CD14-positive monocyte (primary cell): ENCODE measurements around the gene EDDM13. TPM values are rescaled to one million over a fixed set of nuclear protein-coding genes. Genes with fewer than 3 reads are reported as not detected.

Experiments used
- DNase-seq, 3 donors: peaks; one replicate each; pipeline ENCODE4 v3.0.0-alpha.2; 2011 to 2022
- H2AFZ ChIP-seq: 2 replicates; pipeline ENCODE4 v1.6.0; 2012; ENCODE audit warnings: mild to moderate bottlenecking, low read depth, low read length, inconsistent platforms; ENCODE audit not compliant: insufficient read depth, poor library complexity, severe bottlenecking
- H3K27ac ChIP-seq, 2 donors: 1 replicate in 1 of 2; 2 replicates in 1 of 2; pipeline ENCODE4 v1.5.1; 2012 to 2013; ENCODE audit warnings: low read length in 2 of 2, control low read depth in 1 of 2, inconsistent platforms in 1 of 2, low read depth in 1 of 2, mild to moderate bottlenecking in 1 of 2
- H3K27me3 ChIP-seq, 2 donors: one replicate each; pipeline versions ENCODE4 v1.6.0 to v1.6.1; 2011 to 2013; ENCODE audit warnings: low read length in 2 of 2; ENCODE audit not compliant: control insufficient read depth in 2 of 2, insufficient read depth in 2 of 2
- H3K36me3 ChIP-seq, 2 donors: replicated peaks in 1 of 2; 1 replicate in 1 of 2; 2 replicates in 1 of 2; pipeline versions ENCODE4 v1.5.1 to v1.6.1; 2012 to 2013; ENCODE audit warnings: low read length in 2 of 2, control low read depth in 1 of 2, inconsistent platforms in 1 of 2, mild to moderate bottlenecking in 1 of 2; ENCODE audit not compliant: insufficient read depth in 2 of 2, control insufficient read depth in 1 of 2
- H3K4me1 ChIP-seq, 2 donors: 1 replicate in 1 of 2; 2 replicates in 1 of 2; pipeline versions ENCODE4 v1.5.1 to v1.6.1; 2012 to 2013; ENCODE audit warnings: low read length in 2 of 2, control low read depth in 1 of 2, inconsistent platforms in 1 of 2, mild to moderate bottlenecking in 1 of 2, moderate library complexity in 1 of 2; ENCODE audit not compliant: insufficient read depth in 2 of 2, control insufficient read depth in 1 of 2
- H3K4me2 ChIP-seq: replicated peaks from 2 replicates; pipeline ENCODE3; 2012; ENCODE audit warnings: low read length, moderate library complexity, mild to moderate bottlenecking; ENCODE audit not compliant: poor library complexity, severe bottlenecking; ENCODE audit errors: extremely low read depth
- H3K4me3 ChIP-seq, 3 experiments: fragments of 200-600 bp in 1 of 3; sonication (generic) in 1 of 3; replicated peaks in 1 of 3; 1 replicate in 2 of 3; 2 replicates in 1 of 3; pipeline ENCODE4 v1.5.1; 2011 to 2013; ENCODE audit warnings: low read length in 3 of 3, mild to moderate bottlenecking in 3 of 3, control low read depth in 2 of 3, low read depth in 2 of 3, inconsistent platforms in 1 of 3, moderate library complexity in 1 of 3
- H3K79me2 ChIP-seq: 2 replicates; pipeline ENCODE4 v1.6.0; 2012; ENCODE audit warnings: mild to moderate bottlenecking, control low read depth, inconsistent platforms, low read length, moderate library complexity; ENCODE audit not compliant: insufficient read depth
- H3K9ac ChIP-seq: 2 replicates; pipeline ENCODE4 v1.6.0; 2017; ENCODE audit warnings: low read length, mild to moderate bottlenecking; ENCODE audit not compliant: insufficient read depth, poor library complexity, severe bottlenecking
- H3K9me3 ChIP-seq, 2 donors: replicated peaks in 1 of 2; 1 replicate in 1 of 2; 2 replicates in 1 of 2; pipeline versions ENCODE4 v1.5.1 to v1.6.1; 2012 to 2013; ENCODE audit warnings: low read length in 2 of 2, control low read depth in 1 of 2; ENCODE audit not compliant: control insufficient read depth in 1 of 2, insufficient read depth in 1 of 2
- H4K20me1 ChIP-seq: 2 replicates; pipeline ENCODE4 v1.6.0; 2012; ENCODE audit warnings: mild to moderate bottlenecking, low read length, control low read depth, moderate library complexity; ENCODE audit not compliant: insufficient read depth
- H3K27ac Mint-ChIP-seq, 7 donors: one replicate each; pipeline ENCODE4 v1.8.0; 2020; ENCODE audit warnings: mild to moderate bottlenecking in 7 of 7, mixed read lengths in 7 of 7, moderate library complexity in 6 of 7, inconsistent platforms in 2 of 7
- H3K27me3 Mint-ChIP-seq, 3 donors: one replicate each; pipeline ENCODE4 v1.8.0; 2021 to 2022; ENCODE audit warnings: low read depth in 3 of 3, mild to moderate bottlenecking in 3 of 3, mixed read lengths in 3 of 3, moderate library complexity in 3 of 3, inconsistent platforms in 1 of 3
- H3K36me3 Mint-ChIP-seq, 2 donors: one replicate each; pipeline ENCODE4 v1.8.0; 2020; ENCODE audit warnings: mixed read lengths in 2 of 2, inconsistent platforms in 1 of 2, mild to moderate bottlenecking in 1 of 2
- H3K4me1 Mint-ChIP-seq: one replicate; pipeline ENCODE4 v1.8.0; 2020; ENCODE audit warnings: mild to moderate bottlenecking, mixed read lengths
- H3K4me3 Mint-ChIP-seq, 2 donors: one replicate each; pipeline ENCODE4 v1.8.0; 2020; ENCODE audit warnings: mild to moderate bottlenecking in 2 of 2, mixed read lengths in 2 of 2, moderate library complexity in 1 of 2
- H3K9me3 Mint-ChIP-seq, 7 donors: one replicate each; pipeline ENCODE4 v1.8.0; 2020 to 2022; ENCODE audit warnings: mixed read lengths in 7 of 7, mild to moderate bottlenecking in 6 of 7, moderate library complexity in 6 of 7, inconsistent platforms in 2 of 7
- CTCF ChIP-seq: fragments of 200-600 bp; IDR thresholded peaks from one replicate; pipeline ENCODE4 v1.8.0; 2022; ENCODE audit warnings: antibody characterized with exemption, mild to moderate bottlenecking
- WGBS: methylation state at CpG from one replicate; pipeline ENCODE4 v1.1.5; 2013; ENCODE audit warnings: missing lambda C conversion rate; ENCODE audit not compliant: insufficient coverage; 5-methylcytosine and 5-hydroxymethylcytosine counted together
- intact Hi-C, 2 donors: fragments of 100-400 bp; cut with micrococcal nuclease; formaldehyde crosslinking; loops; one replicate each; pipeline versions ENCODE4 v1.15.0 to v1.15.1; 2023
- polyA plus RNA-seq, 3 donors: library from polyadenylated mRNA; depleted of rRNA in 1 of 3; unstranded in 2 of 3; stranded (reverse) in 1 of 3; fragments of 300-500 nt in 2 of 3; fragments of >200 nt in 1 of 3; fragmentation: Illumina TruSeq in 2 of 3; gene quantifications; 1 replicate in 2 of 3; 2 replicates in 1 of 3; pipeline ENCODE4 v1.2.3, GENCODE V29; 2012 to 2021

The EDDM13 gene
- polyA plus RNA-seq, 3 donors: 0.25 to 0.70 (median 0.61) TPM

- Histone ChIP-seq H3K27ac (no peak overlapping the region), H3K79me2 (peaks cover 37% of the 10 kb centered on the region), H2AFZ (no peak overlapping the region), H3K9me3 (no peaks in the 10 kb centered on the region), H3K4me2 (no peak overlapping the region), H3K36me3 (peaks cover 19 to 57% of the 10 kb centered on the region in 2 donors), H3K27me3 (no peaks in the 10 kb centered on the region), H3K4me3 (no peak overlapping the region), H4K20me1 (no peaks in the 10 kb centered on the region), H3K9ac (no peak overlapping the region), H3K4me1 (peaks cover 11 to 19% of the 10 kb centered on the region in 2 donors)
- H3K36me3 Mint-ChIP-seq: peaks cover 51 to 65% of the 10 kb centered on the region in 2 donors
- H3K4me3 Mint-ChIP-seq: no peak overlapping the region
- intact Hi-C loops: loop anchor here in 1 of 2 donors (1.0 to 10.0 kb wide), 2 partner anchors 25 to 54 kb away; no protein-coding TSS in a partner anchor
- no peak for TF ChIP-seq CTCF
- 70% methylated on average over 3 of the region's 7 CpGs for WGBS
- DNase-seq: no peak
- peaks cover 0 to 2% (median 0%) of the 10 kb centered on the region in 3 donors for H3K27me3 Mint-ChIP-seq
- peak overlapping the region in 1 of 7 donors; percentile 8 for H3K27ac Mint-ChIP-seq
- peaks cover 20% of the 10 kb centered on the region for H3K4me1 Mint-ChIP-seq
- no peaks in the 10 kb centered on the region for H3K9me3 Mint-ChIP-seq
These were observed 36.2 kb downstream of the EDDM13 start for GRCh38 chr19:56308792-56309191.

- no peaks in the 10 kb centered on the region for H3K9me3 ChIP-seq
- DNase-seq: peak; percentile 63 to 74 (median 63)
- peaks cover 41% of the 10 kb centered on the region for H3K79me2 ChIP-seq
- H3K27me3 ChIP-seq: no peaks in the 10 kb centered on the region
- intact Hi-C loops: loop anchor here (1.0 to 10.0 kb wide), 3 partner anchors 24 to 55 kb away; partner anchors contain the start of gene EDDM13 (in 2 of the 2)
- Mint-ChIP-seq H3K27me3 (peaks cover 0 to 2% (median 1%) of the 10 kb centered on the region in 3 donors), H3K27ac (peak overlapping the region in 5 of 7 donors; percentile 9 to 70 (median 46)), H3K36me3 (peaks cover 44 to 56% of the 10 kb centered on the region in 2 donors), H3K9me3 (no peaks in the 10 kb centered on the region), H3K4me1 (peaks cover 24% of the 10 kb centered on the region), H3K4me3 (no peak overlapping the region)
- H3K36me3 ChIP-seq: peaks cover 17 to 50% of the 10 kb centered on the region in 2 donors
- no peak overlapping the region for H2AFZ ChIP-seq
- H3K4me3 ChIP-seq: no peak overlapping the region
- peak; percentile 100 for TF ChIP-seq CTCF
- H3K27ac ChIP-seq: no peak overlapping the region
- no peaks in the 10 kb centered on the region for H4K20me1 ChIP-seq
- 94% methylated on average over 10 of the region's 11 CpGs for WGBS
- peaks cover 15 to 23% of the 10 kb centered on the region in 2 donors for H3K4me1 ChIP-seq
- H3K9ac ChIP-seq: no peak overlapping the region
- H3K4me2 ChIP-seq: no peak overlapping the region
These were observed 37.1 kb downstream of the EDDM13 start for GRCh38 chr19:56309511-56310185.
